OCI-LY3 (cell line): Measurements from ENCODE around the gene BAX.

Source experiments
- CTCF ChIP-seq: fragments of 200-600, 300-600 bp; sonication (generic); IDR thresholded peaks from 2 replicates; pipeline ENCODE4 v1.5.1; 2014; ENCODE audit warnings: antibody characterized with exemption, low read length, low read depth
- EZH2phosphoT487 ChIP-seq: fragments of 200-600 bp; shearing (Covaris generic); IDR thresholded peaks from 2 replicates; pipeline ENCODE4 v1.6.1; 2018; ENCODE audit warnings: antibody characterized with exemption, mixed run types, low read depth

DNA sequence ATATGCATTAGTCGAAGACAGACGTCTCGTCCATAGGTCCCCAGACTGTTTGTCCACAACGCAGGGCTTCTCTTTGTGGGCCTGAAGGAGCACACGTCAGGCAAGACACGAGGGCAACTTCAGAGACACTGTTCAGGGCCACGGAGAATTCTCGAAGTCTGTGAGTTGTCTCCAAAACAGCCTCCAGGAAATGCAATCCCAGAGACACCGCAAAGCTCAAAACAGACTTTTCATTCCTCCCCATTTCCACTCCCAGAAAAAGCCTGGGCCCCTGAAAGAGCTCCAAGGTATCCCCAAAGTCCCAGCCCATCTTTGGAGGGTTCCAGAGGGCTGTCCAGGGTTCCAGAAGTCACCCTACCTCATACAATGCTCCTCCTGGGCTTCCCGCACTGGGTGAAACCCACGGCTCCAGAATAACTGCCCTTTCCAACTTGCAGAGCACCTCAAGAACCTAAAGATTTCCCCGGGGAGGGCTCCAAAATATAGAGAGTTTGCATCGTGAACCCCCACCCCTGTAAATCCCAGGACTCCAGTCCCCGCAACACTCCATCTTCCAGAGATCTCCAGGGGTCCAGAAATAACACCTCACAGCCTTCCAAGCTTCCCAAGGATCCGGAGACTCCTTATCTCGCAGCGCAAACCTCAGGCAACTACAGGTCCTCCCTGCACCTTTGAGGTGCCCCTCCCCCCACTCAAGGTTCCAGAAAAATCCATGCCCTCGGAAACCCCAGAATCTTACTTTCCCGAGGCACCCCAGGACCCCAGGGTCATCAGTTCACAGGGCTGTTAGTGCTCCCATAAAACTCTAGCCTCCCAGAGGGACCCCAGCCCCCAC, 9.7 kb downstream of the BAX start:
- no peak for TF ChIP-seq CTCF
- no peak for TF ChIP-seq EZH2phosphoT487
